CD4-positive, alpha-beta T cell treated with Interleukin-15 for 1 hour (primary cell): ENCODE data around the gene SGO1.

Experiments used
- DNase-seq: peaks from one replicate; pipeline ENCODE4 v3.0.0-alpha.2; 2020

The SGO1 gene

DNA sequence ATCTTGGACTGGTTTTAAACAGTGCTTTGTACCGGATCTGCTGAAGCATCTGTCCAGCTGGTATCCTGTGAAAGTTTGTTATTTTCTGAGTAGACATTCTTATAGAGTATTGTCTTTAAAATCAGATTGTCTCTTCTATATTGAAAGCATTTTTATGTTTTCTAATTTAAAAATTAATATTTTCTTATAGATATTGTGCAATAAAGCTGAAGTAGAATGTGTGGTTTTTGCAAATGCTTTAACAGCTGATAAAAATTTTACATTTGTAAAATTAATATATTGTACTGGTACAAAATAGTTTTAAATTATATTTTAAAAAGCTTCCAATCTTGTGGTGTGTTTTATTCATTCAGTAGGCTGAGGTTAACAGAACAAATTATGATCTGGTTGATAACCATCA, 31.9 kb downstream of the SGO1 start:
- no peak for DNase-seq

DNA sequence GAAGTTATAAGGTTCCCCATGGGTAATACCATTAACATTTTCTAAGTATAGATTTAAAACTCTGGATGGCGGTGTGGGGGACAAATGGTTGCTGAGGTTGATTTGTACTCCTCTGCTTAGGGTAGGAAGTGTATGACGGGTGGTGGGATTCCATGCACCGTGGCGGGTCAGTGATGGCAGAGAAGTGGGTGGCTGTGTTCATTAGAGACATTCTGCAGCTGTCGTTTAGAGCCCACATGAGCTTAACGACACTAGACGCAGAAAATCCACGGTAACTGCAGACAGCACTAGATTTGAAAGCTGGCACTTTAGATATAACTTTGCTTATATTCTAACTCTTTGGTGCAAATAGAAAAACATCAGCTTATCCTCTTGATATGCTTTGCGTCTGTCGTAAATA, 37.5 kb downstream of the SGO1 start:
- DNase-seq: no peak

DNA sequence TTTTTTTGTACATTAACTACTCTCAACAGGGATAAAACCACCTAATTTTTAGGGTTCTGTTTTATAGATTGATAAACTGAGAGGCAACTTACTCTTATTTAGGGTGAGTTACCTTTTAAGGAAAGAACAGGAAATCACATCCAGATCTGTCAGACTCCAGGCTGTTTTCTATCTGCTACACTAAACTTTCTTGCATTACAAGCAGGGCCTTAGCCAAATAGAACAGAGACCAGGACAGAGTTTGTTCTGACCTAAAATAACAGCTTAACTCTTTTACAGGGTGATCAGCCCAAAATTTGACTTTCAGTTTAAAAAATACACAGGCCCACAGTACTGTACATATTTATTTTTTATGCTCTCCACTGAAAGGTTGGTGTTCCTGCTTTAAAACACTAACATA, 38.6 kb downstream of the SGO1 start:
- no peak for DNase-seq

DNA sequence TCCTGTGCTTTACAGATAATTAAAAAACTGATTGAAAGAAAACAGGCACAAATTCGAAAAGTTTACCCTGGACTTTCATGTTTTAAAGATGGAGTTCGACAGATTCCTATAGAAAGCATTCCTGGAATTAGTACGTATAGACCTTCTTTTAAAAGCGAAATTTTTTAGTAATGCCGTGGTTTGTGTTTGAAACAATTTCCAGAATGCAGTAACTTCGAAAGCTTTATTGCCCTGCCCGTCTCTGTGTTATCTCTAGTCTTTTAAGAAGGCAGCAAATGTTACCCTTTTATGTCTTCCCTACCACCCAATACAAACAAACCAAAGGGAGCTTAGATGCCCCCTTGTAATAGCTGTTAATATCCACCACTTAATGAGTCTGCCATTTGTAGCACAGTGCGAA, 39.7 kb downstream of the SGO1 start:
- DNase-seq: no peak

DNA sequence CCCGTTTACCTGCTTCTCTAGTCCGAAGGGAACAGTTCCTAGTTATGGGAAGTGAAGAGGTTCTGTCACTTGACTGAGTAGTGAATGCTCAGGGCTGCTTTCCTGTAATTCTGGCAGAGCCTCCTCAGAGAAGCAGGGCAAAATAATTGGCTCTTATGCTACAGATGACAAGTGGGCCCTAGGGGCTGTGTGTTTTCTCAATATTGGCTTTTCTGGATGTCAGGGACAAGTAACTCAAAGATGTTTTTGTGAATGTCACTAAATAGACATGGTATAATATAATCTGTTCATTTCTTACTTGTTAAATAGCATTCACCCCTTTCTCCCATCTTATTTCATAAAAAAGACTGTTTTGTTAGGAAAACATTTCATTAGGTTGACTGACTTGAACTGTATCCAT, 40.1 kb downstream of the SGO1 start:
- DNase-seq: no peak

DNA sequence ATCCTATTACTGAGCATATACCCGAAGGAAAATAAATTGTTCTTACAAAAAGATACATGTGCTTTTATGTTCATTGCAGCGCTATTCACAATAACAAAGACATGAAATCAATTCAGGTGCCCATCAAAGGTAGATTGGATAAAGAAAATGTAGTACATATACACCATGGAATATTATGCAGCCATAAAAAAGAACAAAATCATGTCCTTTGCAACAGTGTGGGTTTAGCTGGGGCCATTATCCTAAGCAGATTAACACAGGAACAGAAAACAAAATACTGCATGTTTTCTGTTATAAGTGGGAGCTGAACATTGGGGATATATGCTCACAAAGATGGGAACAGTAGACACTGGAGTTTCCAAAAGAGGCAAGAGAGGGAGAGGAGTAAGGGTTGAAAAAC, 42.5 kb downstream of the SGO1 start:
- DNase-seq: no peak

DNA sequence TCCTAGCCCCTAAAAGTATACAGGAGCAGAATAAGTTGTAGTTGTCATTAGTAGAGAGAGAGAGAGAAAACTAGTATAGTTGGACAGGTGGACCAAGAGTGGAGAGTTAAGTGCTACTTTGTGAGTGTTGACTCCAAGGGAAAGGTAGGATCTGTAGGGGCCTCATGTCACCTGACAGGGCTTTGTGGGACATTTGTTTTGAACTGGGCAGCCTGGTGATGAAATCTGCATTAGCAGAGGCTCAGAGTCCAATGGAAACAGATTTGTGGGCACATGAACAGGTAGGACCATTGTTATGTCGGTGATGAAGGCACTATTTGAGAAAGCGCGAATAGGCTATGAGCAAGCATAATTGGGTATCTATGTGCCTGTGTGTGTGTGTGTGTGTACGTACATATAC, 43.5 kb downstream of the SGO1 start:
- no peak for DNase-seq

DNA sequence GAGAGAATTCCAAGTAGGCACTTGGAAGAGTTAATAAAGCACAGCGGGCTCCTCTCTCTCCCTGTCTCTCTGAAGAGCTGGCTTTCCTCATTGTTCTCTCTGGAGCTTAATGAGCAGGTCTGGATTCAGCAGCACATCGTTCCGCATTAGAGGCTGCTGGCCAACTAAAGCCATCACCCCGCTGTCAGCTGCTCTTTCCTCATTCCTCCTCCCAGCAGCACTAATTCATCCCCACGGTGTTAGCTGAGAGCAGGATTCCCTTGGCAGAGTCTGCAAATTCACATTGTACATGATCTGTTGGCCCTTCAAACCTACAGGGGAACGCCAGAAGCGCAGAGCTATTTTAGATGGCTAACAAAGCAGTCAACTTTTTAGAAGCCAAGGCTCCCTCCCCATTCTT, 44.2 kb downstream of the SGO1 start:
- DNase-seq: no peak

DNA sequence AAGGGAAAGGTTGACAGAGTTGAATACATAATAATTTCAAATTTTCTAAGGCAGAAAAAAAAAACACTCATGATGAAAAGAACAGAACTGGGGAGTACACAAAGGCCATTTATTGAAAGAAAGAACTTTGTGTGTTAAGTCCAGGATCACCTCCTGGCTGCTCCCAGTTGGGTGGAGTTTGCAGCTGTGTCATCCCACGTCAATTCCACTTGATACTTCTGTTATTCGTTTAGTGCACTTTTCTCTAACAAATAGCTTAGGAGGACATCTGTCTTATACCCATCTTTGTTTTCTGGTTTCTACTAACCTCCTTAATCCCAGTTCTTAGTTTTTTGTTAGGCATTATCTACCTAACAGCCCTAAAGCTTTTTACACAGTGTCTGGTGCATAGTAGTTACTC, 44.7 kb downstream of the SGO1 start:
- DNase-seq: no peak

DNA sequence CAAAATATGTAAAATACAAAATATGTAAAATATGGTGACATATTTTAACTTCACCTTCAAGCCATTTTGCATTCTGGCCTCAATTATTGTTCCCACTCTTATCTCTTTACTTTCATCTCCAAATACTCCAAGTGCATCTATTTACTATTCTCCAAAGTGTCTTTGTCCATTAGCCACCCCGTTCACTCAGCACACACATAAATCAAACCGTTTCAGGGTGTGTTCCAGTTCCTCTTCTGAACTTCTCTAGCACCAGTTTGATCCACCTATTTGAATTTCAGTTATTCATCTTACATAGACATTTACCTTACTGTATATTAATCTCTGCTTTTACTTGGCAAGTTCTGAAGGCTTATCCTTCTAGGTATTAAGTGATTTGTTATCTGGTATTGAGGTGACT, 45.1 kb downstream of the SGO1 start:
- no peak for DNase-seq

DNA sequence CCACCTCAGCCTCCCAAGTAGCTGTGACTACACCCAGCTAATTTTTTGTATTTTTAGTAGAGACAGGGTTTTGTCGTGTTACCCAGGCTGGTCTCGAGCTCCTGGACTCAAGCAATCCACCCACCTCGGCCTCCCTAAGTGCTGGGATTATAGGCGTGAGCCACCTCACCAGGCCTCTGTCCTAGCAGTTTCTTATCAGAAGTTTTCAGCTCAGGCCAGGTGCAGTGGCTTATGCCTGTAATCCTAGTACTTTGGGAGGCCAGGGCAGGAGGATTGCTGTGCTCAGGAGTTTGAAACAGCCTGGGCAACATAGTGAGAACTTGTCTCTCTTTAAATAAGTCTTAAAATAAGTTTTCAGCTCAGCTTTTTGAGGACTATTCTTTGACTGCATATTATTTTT, 48.4 kb downstream of the SGO1 start:
- no peak for DNase-seq

DNA sequence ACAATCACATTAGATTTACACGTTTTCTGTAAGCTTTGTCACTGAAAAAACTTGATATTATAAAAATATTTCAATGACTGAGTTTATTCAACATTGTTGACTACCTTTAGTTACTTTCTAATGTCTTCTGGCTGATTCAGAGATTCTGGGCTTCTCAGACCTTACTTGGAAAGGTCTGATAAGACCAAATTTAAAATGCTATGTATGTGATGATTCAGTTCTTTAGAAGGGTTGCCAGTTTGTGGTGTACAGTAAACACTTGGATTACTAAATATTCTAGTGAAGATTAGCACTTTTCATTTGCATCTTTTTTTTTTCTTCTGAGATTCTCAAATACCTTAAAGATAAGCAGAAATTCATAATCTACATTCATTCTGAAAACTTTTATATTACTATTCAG, 49.8 kb downstream of the SGO1 start:
- no peak for DNase-seq

DNA sequence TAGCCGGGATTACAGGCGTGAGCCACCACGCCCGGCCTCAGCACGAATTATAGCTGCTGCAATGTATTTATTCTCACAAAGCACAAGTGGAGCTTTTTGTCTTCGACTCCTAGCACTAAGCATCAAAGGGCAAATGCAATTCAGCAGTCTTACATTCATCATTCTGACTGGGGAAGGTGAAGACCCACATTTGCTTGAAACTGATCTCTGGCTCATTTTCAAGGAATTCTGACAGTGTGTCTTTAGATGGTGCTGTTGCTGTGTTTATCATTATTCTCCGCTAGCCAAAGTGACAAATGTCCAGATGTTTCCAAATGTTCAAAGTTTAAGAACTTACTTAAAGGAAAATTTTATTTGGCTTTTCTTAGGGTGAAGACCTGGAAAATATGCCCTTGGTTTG, 55.9 kb downstream of the SGO1 start:
- no peak for DNase-seq

DNA sequence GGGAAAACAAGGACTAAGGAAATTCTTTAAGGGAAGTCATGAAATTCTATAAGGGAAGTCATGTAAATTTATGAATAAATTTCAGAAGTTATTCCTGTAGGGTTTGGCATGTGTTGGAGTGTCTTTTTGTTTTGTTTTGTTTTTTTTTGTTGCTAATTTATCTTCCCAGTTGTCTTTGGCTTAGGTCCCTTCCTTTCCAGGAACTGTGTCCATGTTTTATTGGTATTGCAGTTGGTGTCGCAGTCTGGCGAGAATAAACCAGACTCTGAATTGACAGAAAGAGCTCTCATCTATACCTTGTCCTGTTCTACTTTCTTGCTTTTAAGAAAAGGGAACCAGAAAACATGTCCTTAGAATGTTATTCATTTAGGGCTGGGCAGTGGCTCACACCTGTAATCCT, 57.6 kb downstream of the SGO1 start:
- DNase-seq: no peak

DNA sequence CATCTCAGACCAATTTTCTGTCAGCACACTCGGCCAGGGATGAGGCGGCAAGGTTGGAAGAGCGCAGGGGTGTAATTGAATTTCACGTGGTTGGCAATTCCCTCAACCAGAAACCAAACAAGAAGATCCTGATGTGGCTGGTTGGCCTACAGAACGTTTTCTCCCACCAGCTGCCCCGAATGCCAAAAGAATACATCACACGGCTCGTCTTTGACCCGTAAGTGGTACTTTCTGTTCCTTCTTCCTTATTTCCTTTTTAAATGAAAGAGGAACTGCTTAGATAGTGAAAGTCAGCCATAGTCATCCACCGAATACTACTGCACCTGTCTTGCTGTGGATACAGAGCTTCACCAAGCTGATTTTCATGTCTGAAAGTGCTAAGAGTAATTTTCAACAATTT, 60.1 kb downstream of the SGO1 start:
- peak; percentile 59 for DNase-seq

DNA sequence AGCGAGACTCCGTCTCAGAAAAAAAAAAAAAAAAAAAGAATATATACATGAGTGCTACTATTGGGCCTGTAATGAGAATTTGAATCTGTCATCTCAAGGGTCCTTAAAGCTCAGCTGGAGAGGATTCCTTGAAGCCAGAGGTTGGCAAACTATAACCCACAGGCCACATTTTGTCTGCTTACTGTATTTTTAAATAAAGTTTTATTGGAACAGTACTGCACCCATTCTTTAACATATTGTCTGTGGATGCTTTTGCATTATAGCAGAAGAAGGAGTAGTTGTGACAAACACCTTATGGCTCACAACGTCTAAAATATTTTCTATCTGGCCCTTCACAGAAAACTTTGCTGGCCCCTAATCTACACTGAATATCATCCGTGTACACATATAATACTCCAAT, 60.7 kb downstream of the SGO1 start:
- DNase-seq: no peak

DNA sequence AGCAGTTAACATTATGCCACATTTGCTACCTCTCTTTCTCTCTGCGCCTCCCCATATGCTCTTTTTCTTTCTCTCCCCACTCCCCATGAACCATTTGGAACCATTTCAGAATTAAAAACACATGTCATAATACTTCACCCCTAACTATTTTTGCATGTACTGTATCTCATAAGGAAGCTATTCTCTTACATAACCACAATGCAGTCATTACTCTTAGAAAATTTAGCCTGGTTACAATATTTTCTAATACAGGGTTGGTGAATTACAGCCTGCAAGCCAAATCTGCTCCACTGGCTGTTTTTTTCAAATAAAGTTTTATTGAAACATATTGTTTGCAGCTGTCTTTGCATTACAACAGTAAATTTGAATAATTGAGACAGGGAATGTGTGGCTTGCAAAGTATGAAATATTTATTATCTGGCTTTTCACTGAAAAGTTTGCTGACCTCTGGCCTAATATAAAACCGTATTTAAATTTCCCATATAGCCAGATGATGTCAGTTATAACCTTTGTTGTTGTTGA, 62.8 kb downstream of the SGO1 start:
- DNase-seq: no peak

DNA sequence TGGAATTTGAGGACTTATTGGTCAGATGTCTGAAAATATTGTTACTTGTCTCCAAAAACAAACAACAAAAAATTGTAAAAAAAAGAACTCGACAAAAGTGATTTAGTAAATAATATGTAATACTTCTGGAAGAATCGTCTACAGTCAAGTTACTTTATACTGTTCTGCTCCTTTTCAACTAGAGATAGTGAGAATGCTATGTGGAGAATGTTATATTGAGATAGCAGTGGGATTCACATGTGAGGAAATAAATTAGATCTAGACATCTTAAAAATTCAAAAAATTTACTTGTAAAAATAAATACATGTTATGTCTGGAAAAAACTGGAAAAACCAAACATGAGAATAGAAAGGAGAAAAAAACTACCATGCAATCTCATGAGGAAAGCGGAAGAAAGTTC, 64.9 kb downstream of the SGO1 start:
- DNase-seq: no peak
